ENCODE measurements around the gene TCERG1L. TPM values are rescaled to one million over a fixed set of nuclear protein-coding genes. Genes with fewer than 3 reads are reported as not detected.

TCERG1L gene
- total and polyA plus RNA-seq, 8 donors, result 0.18 TPM; not detected in 7

GRCh38 chr10:131147301-131147975 lies 164.1 kb downstream of the TCERG1L start:
- 59 to 65% (median 63%) methylated on average over 25 to 27 of the region's 27 CpGs for WGBS, 5 donors
- intact Hi-C loops (cut with DNase I; ENCODE audit: low total_unique reads), result no loop called here
- Histone ChIP-seq H3K4me3 (no peak overlapping the region), H3K9me3 (peaks cover 0 to 12% (median 11%) of the 10 kb centered on the region in 4 donors), H3K4me1 (no peaks in the 10 kb centered on the region), H3K27ac (no peak overlapping the region), H3K36me3 (no peaks in the 10 kb centered on the region), H3K27me3 (peaks cover 0 to 27% (median 0%) of the 10 kb centered on the region in 3 donors)
- no peak for TF ChIP-seq POLR2AphosphoS5 (IDR thresholded peaks at IDR 0.05)
- TF ChIP-seq EP300 (IDR thresholded peaks at IDR 0.05), result no peak
- TF ChIP-seq, protein P1, sequence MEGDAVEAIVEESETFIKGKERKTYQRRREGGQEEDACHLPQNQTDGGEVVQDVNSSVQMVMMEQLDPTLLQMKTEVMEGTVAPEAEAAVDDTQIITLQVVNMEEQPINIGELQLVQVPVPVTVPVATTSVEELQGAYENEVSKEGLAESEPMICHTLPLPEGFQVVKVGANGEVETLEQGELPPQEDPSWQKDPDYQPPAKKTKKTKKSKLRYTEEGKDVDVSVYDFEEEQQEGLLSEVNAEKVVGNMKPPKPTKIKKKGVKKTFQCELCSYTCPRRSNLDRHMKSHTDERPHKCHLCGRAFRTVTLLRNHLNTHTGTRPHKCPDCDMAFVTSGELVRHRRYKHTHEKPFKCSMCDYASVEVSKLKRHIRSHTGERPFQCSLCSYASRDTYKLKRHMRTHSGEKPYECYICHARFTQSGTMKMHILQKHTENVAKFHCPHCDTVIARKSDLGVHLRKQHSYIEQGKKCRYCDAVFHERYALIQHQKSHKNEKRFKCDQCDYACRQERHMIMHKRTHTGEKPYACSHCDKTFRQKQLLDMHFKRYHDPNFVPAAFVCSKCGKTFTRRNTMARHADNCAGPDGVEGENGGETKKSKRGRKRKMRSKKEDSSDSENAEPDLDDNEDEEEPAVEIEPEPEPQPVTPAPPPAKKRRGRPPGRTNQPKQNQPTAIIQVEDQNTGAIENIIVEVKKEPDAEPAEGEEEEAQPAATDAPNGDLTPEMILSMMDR (IDR thresholded peaks at IDR 0.05), result no peak
- TF ChIP-seq POLR2A (IDR thresholded peaks at IDR 0.05), result no peak
- no peak for DNase-seq

DNA sequence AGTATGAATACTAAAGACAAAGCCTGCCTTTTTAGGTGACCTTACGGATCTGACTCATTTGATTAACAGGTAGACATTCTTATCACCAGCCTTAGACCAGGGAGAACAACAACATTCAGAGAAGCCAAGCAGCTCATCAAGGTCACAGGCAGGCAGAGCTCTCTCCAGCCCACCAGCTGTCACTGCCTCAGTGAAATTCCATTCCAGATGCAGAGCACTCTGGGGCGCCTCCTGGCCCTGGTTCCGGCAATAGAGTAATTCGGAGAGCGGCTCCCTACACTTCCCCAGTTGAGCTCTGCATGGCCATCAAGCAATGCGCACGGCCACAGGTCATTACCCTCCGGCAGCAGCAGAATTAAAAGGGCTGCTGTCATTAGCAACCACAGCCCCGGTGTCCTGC lies 164.7 kb downstream of the TCERG1L start:
- Histone ChIP-seq H3K4me1 (no peaks in the 10 kb centered on the region), H3K27ac (no peak overlapping the region), H3K4me3 (no peak overlapping the region), H3K36me3 (no peaks in the 10 kb centered on the region), H3K27me3 (peaks cover 0 to 33% (median 0%) of the 10 kb centered on the region in 3 donors), H3K9me3 (peaks cover 0 to 6% (median 5%) of the 10 kb centered on the region in 4 donors)
- DNase-seq, result no peak
- TF ChIP-seq, protein P1 (IDR thresholded peaks at IDR 0.05), result no peak
- no peak for TF ChIP-seq EP300 (IDR thresholded peaks at IDR 0.05)
- no peak for TF ChIP-seq POLR2AphosphoS5 (IDR thresholded peaks at IDR 0.05)
- TF ChIP-seq POLR2A (IDR thresholded peaks at IDR 0.05), result no peak
- 70 to 76% (median 73%) methylated on average over 9 of the region's 9 CpGs for WGBS, 5 donors
- intact Hi-C loops (cut with DNase I; ENCODE audit: low total_unique reads), result no loop called here

DNA sequence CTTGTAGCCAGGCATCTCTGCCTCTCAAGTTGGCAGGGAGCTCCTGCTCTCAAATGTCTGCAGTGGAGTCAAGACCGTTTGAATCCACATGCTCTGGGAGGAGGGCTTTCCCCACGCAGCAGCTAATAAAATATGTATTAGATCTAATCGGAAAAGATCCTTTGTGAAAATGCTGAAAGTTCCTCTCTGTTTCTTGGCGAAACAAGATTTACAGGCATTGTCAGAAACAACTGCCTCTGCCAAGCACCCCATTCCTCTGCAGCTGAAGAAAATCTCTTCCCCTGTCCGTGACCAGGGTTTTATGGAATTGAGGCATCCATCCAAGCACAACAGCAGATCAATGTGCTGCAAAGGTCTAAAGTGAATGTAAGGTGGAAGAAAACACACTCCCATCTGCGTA lies 165.8 kb downstream of the TCERG1L start:
- WGBS, 5 donors, result 60 to 83% (median 72%) methylated on average over 6 of the region's 6 CpGs
- Histone ChIP-seq H3K4me1 (no peaks in the 10 kb centered on the region), H3K27me3 (peaks cover 0 to 43% (median 0%) of the 10 kb centered on the region in 3 donors), H3K9me3 (no peaks in the 10 kb centered on the region), H3K4me3 (no peak overlapping the region), H3K36me3 (no peaks in the 10 kb centered on the region), H3K27ac (no peak overlapping the region)
- TF ChIP-seq, protein P1 (IDR thresholded peaks at IDR 0.05), result no peak
- TF ChIP-seq EP300 (IDR thresholded peaks at IDR 0.05) (no peak), POLR2AphosphoS5 (IDR thresholded peaks at IDR 0.05) (no peak), POLR2A (IDR thresholded peaks at IDR 0.05) (no peak)
- no peak for DNase-seq
- intact Hi-C loops (cut with DNase I; ENCODE audit: low total_unique reads), result no loop called here

DNA sequence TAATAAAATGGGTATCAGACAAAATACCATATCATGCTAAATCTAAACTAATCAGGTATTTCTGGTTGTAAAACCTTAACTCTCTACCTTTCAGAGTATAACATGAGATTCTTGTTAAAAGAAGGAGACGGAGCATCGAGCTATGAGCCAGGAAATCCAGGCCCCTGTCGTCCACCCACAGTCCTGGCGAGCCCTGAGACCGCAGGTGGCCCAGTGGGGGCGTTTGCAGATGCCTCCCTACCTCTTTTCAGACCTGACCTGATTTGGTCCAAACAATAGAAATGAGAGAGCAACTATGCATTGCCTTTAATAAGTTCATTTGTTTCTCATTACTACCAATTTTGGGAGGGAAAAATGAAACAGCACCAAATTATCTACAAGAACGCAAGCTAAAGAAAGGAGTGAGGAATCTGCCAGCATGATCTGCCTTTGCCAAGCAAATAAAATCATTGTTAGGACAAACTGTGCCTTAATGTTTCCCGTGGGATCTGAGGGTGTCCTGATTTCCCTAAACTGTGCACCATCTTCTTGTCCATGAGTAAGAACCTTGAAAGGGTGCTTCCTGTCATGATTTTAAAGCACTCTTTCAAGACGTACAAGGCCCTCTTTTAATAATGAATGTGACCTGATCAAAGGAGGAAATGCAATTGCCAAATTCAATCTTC lies 166.7 kb downstream of the TCERG1L start:
- Histone ChIP-seq H3K4me3 (no peak overlapping the region), H3K4me1 (no peaks in the 10 kb centered on the region), H3K9me3 (no peaks in the 10 kb centered on the region), H3K27me3 (peaks cover 0 to 53% (median 0%) of the 10 kb centered on the region in 3 donors), H3K27ac (no peak overlapping the region), H3K36me3 (no peaks in the 10 kb centered on the region)
- no peak for DNase-seq
- intact Hi-C loops (cut with DNase I; ENCODE audit: low total_unique reads), result no loop called here
- TF ChIP-seq EP300 (IDR thresholded peaks at IDR 0.05), result no peak
- no peak for TF ChIP-seq POLR2AphosphoS5 (IDR thresholded peaks at IDR 0.05)
- TF ChIP-seq POLR2A (IDR thresholded peaks at IDR 0.05), result no peak
- TF ChIP-seq, protein P1 (IDR thresholded peaks at IDR 0.05), result no peak
- 72 to 82% (median 76%) methylated on average over 9 of the region's 9 CpGs for WGBS, 5 donors

Data from stomach (tissue), 9 donors.